Suprapubic skin (tissue), 4 donors: ENCODE results near the gene SIRT3.

Experiments used
- EP300 ChIP-seq: sonication (generic); formaldehyde crosslinking; IDR thresholded peaks from one replicate; pipeline ENCODE4 v1.6.1; 2017; ENCODE audit warnings: antibody characterized with exemption
- POLR2A ChIP-seq, 2 donors: fragments of 450-650 bp; IDR thresholded peaks; one replicate each; pipeline ENCODE4 v1.6.1; 2017; ENCODE audit warnings: antibody characterized with exemption in 2 of 2, mild to moderate bottlenecking in 2 of 2, moderate library complexity in 2 of 2
- POLR2AphosphoS5 ChIP-seq, 3 donors: sonication (generic); formaldehyde crosslinking; IDR thresholded peaks; one replicate each; pipeline ENCODE4 v1.6.1; 2017; ENCODE audit warnings: antibody characterized with exemption in 3 of 3
- TF ChIP-seq, protein P1 (sequence below), 2 donors: fragments of 200-600 bp in 1 of 2; fragments of 450-650 bp in 1 of 2; sonication (generic) in 1 of 2; IDR thresholded peaks; one replicate each; pipeline ENCODE4 v1.5.1; 2016 to 2019; ENCODE audit warnings: antibody characterized with exemption in 2 of 2, mild to moderate bottlenecking in 1 of 2, moderate library complexity in 1 of 2

DNA sequence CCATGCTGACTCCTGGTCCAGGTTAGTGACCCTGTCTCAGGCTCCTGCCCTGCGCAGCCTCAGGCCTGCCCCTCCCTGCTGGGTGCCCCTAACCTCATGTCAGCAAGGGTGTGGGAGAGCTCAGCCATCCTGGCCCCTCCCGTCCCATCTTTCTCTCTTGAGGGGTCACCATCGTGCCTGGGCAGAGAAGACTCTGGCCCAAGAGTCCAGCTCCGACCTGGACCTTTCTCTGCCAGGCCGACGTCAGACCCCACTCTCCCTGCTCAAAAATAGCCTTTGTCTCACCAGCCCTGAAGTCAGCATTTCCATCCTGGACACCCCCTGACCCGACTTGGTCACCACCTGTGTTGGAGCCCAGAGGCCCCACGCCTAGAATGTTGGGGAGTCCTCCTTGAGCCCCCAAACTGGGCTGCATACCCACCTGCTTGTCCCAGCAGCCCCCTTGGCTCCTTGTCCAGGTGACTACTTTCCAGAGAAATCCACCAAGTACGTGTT is 38.4 kb downstream of the SIRT3 start:
- no peak for TF ChIP-seq EP300
- TF ChIP-seq, protein P1, sequence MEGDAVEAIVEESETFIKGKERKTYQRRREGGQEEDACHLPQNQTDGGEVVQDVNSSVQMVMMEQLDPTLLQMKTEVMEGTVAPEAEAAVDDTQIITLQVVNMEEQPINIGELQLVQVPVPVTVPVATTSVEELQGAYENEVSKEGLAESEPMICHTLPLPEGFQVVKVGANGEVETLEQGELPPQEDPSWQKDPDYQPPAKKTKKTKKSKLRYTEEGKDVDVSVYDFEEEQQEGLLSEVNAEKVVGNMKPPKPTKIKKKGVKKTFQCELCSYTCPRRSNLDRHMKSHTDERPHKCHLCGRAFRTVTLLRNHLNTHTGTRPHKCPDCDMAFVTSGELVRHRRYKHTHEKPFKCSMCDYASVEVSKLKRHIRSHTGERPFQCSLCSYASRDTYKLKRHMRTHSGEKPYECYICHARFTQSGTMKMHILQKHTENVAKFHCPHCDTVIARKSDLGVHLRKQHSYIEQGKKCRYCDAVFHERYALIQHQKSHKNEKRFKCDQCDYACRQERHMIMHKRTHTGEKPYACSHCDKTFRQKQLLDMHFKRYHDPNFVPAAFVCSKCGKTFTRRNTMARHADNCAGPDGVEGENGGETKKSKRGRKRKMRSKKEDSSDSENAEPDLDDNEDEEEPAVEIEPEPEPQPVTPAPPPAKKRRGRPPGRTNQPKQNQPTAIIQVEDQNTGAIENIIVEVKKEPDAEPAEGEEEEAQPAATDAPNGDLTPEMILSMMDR (IDR thresholded peaks at IDR 0.05): no peak
- TF ChIP-seq POLR2A (IDR thresholded peaks at IDR 0.05): no peak
- TF ChIP-seq POLR2AphosphoS5 (IDR thresholded peaks at IDR 0.05): no peak
